GM12878 (cell line): ENCODE results near the gene GALNT11.

Source experiments
- BACH1 ChIP-seq: fragments of 450-650 bp; IDR thresholded peaks from 2 replicates; pipeline ENCODE4 v1.6.1; 2017; ENCODE audit warnings: mild to moderate bottlenecking, borderline replicate concordance
- CTCF ChIP-seq, 3 experiments: IDR thresholded peaks in 2 of 3; conservative IDR thresholded peaks in 1 of 3; 2 replicates each; pipeline ENCODE4 v1.5.1; 2011; ENCODE audit warnings: low read depth in 3 of 3, low read length in 3 of 3, mild to moderate bottlenecking in 3 of 3, control low read depth in 2 of 3, moderate library complexity in 2 of 3, inconsistent platforms in 1 of 3, mixed read lengths in 1 of 3; ENCODE audit not compliant: control insufficient read depth in 2 of 3, insufficient read depth in 1 of 3; ENCODE audit errors: extremely low read depth in 1 of 3
- E4F1 ChIP-seq: fragments of 450-650 bp; IDR thresholded peaks from 2 replicates; pipeline ENCODE4 v1.6.1; 2018; ENCODE audit warnings: borderline replicate concordance, mild to moderate bottlenecking; ENCODE audit not compliant: partially characterized antibody
- NR2C1 ChIP-seq: fragments of 450-650 bp; IDR thresholded peaks from 2 replicates; pipeline ENCODE4 v1.6.1; 2017; ENCODE audit warnings: antibody characterized with exemption, mild to moderate bottlenecking, moderate library complexity
- PBX3 ChIP-seq: IDR thresholded peaks from 2 replicates; pipeline ENCODE4 v1.6.1; 2011; ENCODE audit warnings: mild to moderate bottlenecking, low read depth, low read length, moderate library complexity; ENCODE audit not compliant: insufficient replicate concordance
- ZNF274 ChIP-seq: IDR thresholded peaks from one replicate; pipeline ENCODE4 v1.8.0; 2011; ENCODE audit not compliant: insufficient read length, insufficient read depth
- ZNF687 ChIP-seq: fragments of 450-650 bp; IDR thresholded peaks from 2 replicates; pipeline ENCODE4 v1.6.1; 2017; ENCODE audit warnings: mild to moderate bottlenecking, moderate library complexity

GRCh38 chr7:152011860-152012259, 13.6 kb upstream of the GALNT11 start:
- TF ChIP-seq ZNF274 (no peak), PBX3 (no peak), ZNF687 (no peak), NR2C1 (no peak), BACH1 (no peak), CTCF (IDR thresholded peaks at IDR 0.05 in 2 of 3, conservative IDR thresholded peaks at IDR 0.05 in 1 of 3; ENCODE audit: control insufficient read depth in 2 of 3, extremely low read depth in 1 of 3, insufficient read depth in 1 of 3, low read depth in 3 of 3, low read length in 3 of 3) (no peak), E4F1 (no peak)
